GM04503 (cell line): ENCODE data around the gene GRIK2.
"Not testable (repeated sequence)": the region's sequence is repeated elsewhere in the genome, so short reads cannot be mapped to it uniquely, and the experiment has no call there.

ENCODE experiments used
- DNase-seq: peaks from one replicate; pipeline ENCODE4 v3.0.0-alpha.2; 2012; ENCODE audit warnings: low read depth

GRIK2 gene

DNA sequence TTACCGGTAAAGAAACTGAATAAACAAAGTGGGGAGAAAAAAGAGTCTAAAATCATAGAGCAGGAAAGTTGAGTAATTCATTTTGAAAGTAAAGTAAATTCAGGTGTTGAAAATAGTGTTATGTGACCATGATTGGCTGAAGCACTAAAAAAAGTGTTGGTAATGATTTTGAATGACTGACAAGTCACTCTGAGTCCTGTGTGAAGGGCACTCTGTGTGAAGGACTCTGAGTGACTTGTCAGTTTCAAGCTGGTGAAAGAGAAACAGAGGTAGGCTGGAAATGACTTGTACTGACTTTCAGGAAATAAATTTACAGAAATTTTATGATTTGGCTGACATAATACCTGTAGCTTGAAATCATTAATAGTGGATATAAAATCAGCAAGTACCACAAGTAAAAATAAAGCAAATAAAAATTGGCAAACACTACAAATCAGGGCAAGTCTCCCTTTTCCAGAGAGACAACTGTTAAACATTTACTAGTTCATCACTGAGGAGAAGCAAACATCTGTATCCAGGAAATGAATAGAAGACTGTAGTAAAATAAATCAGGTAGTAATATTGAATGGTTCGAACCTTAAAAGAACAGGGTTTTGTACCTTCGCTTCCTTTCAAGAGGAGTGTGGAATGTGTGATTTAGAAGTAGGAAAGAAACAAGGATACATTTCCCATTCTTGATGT is 630.6 kb downstream of the GRIK2 start:
- no peak for DNase-seq

DNA sequence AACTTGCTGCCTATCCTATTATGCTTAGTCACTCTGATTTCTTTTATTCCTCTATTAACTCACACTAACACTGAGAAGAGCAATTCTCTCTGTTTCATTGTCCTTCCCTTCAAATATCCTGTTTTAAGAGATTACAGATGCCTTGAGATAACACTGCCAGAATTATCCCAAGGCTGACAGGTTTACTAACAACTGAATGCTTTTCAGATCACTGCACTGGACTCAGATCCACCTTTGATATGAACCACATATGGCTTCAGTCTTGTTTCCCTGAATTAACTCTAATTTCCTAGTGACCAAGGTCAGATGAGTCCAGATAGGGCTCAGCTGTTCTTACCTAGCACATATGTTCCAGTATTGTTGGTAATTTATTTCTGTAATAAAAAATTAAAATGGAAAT is 633.1 kb downstream of the GRIK2 start:
- DNase-seq, result no peak

DNA sequence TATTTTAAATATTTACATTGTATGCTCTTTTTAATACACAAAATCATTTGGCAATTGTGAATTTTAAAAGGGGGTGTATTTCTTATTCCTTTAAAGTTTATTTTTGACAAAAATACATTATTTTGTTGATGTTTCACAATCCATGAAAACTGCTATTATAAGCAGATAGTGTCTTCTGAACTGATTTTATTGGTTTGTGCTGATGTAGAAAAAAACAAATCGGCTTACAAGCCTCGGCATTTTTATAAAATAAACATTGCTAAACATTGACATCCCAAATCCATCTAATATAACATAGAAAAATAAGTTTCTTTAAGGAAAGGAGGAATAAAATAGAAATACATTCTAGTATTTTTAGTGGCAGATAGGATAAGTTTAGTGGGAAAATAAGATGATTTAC is 634.7 kb downstream of the GRIK2 start:
- DNase-seq, result no peak

DNA sequence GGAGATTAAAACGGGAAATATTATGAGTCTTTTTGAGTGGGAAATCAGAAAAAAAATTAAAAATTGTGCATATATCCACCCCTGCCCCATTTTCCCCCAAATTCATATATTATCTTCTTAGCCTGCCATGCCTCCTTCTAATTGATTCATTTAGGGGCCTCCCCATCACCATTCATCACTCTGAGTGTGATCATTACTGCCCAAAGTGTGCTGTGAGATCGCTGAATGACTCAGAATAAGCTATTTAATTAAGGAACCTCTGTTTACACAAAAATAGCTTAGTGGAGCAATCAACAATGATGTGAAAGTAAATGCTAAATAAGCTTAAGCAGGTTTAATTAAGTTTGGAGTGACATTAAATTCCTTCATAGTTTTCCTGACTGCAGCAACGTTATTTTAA is 645.5 kb downstream of the GRIK2 start:
- DNase-seq, result no peak

DNA sequence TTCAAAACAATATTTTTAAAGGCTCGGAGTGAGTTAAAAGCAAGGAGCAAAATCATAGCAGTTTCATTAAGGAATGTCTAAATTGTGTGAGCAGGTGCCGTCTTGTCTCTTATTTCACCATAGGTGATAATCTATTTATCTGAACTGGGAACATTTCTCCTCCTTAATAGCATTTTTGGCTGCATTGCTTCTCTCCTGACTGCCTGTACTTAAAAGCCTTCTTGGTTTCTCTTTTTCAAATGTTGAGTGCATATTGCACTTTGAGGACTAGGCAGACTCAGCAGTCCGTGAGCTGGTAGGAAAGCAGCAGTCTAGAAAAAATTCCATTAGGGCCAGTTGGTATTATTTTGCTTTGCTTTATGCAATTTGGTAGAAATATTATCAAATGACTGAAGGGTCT is 645.9 kb downstream of the GRIK2 start:
- DNase-seq, result no peak

DNA sequence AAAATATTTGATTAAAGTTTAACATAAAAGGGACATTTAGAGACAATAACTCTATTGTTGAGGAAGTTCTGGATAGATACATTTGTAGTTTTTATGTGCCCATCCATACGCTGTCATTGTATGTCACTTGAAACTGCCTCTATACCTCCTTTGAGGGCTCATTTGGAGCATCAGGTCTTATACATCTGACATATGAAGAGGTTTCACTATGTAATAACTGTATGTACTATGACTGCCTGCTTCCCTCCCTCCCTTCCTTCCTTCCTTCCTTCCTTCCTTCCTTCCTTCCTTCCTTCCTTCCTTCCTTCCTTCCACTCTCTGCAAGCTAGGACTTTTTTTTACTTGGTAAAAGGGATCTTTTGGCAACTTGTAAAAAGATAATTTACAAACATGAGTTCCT is 657.5 kb downstream of the GRIK2 start:
- DNase-seq, result no peak

DNA sequence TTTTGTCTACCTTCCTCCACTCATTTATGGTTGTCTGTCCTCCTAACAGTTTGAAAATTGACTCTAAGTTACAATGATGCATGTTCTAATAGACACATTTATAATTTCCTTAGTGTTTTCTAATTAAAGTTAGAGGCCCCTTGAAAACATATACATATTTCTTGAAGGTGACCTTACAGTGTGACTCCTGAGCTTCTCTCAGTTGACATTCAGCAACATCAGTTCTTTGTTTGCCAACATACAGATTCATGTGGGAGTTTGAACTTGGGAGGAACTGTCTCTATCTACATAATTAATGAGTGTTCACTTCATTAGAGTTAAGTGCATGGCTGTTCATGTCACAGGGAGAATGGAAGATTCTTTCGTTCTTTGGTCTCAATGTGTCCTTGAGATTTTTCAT is 658.2 kb downstream of the GRIK2 start:
- DNase-seq, result no peak

DNA sequence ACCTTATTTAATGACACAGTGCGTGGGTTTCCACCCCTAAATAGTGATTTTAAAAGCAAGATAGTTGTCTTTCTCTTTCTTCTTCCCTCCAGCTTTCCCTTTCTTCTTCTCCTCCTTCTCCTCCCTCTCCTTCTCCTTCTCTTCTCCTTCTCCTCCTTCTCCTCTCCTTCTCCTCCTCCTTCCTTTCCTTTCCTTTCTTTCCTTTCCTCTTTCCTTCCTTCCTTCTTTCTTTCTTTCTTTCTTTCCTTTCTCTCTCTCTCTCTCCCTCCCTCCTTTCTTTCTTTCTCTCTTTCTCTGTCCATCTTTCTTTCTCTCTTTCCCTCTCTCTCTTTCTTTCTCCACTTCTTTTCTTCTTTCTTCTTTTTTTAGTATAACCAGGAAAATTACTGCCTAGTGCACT is 670.6 kb downstream of the GRIK2 start:
- no peak for DNase-seq

DNA sequence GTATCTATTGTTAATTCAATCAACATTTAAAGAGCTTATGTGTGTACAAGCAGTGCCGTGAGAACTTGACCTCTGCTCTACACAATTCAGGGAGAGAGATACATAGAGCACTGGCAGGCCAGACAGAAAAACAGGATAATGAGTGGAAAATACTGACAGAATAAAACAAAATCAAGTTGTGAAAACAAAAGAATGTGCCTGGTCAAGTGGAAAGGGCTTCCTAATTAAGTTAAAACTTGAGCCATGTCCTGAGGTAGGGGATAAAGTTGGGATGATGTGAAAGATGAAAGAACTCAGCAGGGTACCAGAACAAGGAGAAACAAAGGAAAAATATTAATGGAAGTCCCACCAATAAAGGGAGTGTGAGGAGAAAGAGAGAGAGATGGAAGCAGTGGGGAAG is 672.8 kb downstream of the GRIK2 start:
- no peak for DNase-seq

DNA sequence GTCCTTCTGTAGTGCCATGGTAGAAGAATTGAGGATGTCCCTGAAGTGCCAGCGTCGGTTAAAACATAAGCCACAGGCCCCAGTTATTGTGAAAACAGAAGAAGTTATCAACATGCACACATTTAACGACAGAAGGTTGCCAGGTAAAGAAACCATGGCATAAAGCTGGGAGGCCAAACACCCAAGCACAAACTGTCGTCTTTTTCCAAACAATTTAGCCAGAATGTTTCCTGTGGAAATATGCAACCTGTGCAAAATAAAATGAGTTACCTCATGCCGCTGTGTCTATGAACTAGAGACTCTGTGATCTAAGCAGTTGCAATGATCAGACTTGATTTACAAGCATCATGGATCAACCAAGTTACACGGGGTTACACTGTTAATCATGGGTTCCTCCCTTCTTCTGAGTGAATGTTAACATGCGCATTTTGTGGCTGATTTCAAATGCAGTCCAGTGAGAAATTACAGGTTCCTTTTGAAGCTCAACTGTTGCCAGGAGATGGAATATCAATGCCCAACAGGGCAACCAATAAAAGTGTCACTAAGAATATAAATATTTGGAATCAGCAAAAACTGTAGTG is 674.9 kb downstream of the GRIK2 start:
- no peak for DNase-seq

DNA sequence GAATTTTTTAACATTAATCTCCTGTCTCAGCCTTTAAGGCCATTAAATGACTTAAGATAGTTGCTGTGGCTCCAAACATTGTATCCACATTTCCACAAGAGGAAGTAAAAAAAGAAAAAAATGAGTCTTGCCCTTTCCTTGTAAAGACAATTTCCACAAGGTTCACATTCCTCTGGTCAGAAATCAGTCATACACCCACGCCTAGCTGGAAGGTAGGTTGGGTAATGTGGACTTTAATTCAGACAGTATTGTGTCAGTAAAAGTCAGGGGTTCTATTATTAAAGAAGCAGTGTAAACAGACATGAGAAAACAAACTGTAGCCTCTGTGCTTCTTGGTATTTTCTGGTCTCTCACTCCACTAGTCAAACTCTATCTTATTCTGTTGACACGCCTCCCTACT is 682.0 kb downstream of the GRIK2 start:
- no peak for DNase-seq

DNA sequence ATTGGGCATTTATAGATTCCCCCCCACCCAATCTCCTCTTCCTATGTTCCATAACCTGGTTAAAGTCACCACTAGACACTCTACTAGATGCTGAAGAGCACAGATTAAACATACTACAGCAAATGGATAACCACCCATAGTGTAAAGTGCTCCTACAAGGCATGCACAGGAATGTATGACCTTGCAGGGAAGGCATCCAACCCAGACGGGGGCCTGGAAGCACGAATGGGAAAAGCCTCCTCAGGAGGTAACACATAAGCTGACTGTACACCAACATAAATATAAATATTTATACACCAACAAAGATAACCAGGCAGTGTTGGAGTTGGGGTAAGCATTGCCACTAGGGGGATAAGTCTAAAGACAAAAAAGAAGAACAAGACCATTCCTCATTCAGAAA is 691.7 kb downstream of the GRIK2 start:
- DNase-seq, result no peak

DNA sequence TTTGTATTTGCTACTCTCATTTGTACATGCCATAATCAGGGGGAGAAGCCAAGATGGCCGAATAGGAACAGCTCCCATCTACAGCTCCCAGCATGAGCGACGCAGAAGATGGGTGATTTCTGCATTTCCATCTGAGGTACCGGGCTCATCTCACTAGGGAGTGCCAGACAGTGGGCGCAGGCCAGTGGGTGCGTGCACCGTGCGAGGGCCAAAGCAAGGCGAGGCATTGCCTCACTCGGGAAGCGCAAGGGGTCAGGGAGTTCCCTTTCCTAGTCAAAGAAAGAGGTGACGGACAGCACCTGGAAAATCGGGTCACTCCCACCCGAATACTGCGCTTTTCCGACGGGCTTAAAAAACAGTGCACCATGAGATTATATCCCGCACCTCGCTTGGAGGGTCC is 694.7 kb downstream of the GRIK2 start:
- not testable (repeated sequence) for DNase-seq

DNA sequence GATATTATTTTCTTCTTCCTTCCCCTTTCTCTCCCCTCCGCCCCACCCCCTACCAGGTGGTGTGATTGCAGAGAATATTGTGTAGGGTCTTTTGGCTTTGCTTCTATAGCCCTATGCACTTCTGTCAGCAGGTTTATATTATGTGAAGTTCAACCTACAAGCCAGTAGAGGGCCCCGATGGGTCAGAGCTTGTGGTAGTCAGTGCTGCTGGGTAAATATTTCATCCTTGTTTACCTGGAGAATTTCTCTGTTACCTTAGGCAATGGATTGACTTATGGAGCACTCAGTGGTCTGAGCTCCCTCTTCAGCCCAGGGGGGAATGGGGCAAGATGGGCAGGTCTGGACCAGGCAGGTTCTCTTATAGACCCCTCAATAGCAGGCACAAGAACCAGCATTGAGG is 720.9 kb downstream of the GRIK2 start:
- no peak for DNase-seq

DNA sequence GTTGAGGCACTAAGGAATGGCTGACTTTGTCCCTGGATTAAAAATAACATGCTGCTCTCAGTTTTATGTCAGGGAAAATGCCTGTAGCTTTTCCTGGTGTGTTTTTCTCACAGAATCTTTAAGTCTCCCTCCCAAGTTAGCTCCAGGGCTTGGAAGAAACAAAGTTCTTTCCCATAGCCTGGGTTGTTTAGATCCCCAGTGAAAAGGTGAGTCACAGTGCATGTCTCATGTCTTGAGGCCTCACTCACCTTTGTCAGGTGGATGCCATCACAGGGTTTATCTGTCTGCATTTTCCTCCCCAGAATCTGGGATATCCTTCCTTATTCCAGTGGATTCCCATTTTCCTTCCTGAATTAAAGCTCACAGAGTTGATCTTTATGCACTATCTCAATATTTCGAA is 722.4 kb downstream of the GRIK2 start:
- no peak for DNase-seq

DNA sequence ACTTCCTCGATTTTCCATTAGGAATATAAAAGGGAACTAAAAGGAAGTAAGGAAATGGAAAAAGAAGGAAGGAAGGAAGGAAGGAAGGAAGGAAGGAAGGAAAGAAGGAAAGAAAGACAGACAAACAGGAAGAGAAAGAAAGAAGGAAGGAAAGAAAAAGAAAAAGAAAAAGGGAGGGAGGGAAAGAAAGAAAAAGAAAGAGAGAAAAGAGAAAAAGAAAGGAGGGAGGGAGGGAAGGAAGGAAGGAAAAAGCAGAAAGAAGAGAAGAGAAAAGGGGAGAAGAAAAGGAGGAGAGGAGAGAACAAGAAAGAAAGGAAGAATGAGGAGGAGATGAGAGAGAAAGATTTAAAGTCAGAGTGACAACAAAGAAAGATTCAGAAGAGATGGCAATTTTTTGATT is 724.5 kb downstream of the GRIK2 start:
- no peak for DNase-seq
